Measurements from ENCODE around the gene SORCS2.

The SORCS2 gene

DNA sequence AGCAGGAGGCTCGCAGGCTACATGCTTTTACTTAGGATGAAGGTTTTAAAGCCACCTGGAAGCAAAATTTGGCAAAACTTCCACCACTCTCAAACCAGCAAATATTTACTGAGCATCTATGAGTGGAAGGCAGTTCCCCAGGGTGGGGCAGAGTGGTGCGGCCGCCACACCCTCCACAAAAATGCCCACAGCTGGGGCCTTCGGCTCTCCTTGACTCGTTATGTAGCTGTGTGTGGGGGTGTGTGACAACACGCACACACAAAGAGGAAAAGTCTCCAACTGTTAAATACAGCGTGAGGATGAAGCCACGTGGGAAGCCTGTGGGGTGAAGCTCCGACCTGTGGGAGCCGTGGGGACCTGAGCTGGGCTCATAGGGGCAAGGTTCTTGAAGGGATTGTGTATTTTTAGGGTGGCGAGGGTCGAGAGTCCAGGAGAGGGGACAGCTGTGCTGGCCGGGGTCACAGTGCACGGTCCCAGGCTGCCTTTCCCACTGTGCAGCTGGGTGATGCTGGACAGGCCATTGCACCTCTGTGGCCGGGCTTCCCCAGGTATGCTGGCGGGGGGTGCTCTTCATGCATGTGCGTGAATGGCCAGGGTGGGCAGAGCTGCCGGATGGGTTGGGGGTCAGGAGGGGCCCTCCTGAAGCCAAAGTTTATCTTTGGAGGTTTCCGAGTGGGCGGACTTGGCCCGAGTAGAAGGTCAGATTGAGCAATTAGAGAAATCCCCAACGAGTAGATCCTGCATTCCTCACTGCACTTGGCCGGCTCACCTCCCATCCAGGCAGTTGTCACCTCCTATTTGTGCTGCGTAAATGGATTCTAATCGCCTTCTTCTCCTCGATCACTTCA is 25.4 kb downstream of the SORCS2 start:
- DNase-seq (ENCODE audit: low read depth in 1 of 2, low spot score in 1 of 2), result no peak

DNA sequence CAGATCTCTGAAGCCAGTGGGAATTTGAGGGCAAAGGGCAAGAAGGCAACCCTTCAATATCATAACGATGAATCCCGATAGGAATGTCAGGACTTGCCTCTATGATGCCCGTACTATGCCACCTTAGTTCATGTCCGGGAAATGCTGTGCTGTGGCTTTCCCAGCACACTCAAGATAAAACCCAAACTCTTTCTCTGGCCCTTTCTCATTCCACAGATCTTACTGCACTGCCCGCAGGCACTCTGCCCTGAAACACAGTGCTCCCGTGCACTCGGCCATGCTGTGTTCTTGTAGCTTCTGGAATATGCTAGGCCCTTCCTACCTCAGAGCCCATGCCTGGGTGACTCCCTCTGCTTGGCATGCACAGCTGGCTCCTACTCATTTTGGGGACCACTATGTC is 26.3 kb downstream of the SORCS2 start:
- no peak for DNase-seq (ENCODE audit: low read depth in 1 of 2, low spot score in 1 of 2)

DNA sequence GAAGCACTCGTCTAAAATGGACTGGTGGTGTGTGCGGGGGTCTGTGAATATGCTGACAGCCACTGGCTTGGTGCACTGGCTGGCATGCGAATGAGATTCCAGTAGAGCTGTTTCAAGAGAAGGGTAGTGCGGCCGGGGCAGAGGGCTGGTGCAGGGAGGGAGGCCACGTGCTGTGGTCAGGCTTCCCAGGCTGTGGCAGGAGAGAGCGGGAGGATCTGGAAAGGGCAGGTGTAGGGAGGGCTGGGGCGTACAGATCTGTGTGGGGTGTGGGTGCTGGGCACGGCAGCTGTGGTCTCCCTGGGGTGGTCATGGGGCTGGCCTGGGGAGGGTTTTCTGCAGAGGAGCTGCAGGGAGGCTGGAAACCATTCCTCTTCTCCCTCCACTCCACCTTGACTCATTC is 30.2 kb downstream of the SORCS2 start:
- DNase-seq (ENCODE audit: low read depth in 1 of 2, low spot score in 1 of 2), result no peak

DNA sequence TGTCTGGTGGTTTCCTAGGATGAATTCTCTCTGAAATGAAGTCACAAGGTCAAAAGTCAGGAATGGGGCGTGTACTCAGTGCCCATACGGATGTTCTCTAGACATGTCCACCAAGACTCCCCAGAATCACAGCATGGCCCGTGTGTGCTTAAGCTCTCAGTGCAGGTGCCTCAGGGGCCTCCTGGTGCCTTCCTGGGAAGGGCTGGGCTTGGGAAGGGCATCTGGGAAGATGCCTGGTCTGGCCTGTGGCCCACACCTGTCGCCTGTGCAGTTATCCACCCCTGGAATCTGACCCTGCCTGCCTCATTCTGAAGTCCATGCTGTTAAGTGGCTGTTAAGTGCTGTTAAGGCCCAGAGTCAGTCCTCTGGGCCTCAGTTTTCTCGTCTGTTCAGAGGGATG is 31.2 kb downstream of the SORCS2 start:
- DNase-seq (ENCODE audit: low read depth in 1 of 2, low spot score in 1 of 2), result no peak

DNA sequence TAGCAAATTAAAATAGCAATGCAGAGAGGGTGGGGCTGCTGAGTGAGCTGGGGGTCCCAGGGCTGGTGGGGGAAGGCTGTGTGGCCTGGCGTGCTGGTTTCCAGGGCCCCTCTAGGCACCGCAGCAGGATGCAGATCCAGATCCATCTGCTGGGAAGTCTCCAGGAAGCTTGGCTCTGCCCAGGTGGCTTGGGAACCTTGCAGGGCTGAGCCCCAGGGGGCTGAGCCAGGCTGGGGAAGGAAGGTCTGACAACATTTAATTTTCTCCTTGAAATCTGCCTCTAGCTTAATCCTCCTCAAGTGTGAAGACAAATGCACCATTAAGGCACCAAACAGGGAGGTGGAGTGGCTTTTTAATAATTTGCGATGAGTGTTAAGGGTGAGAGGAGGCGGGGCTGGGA is 31.7 kb downstream of the SORCS2 start:
- DNase-seq (ENCODE audit: low read depth in 1 of 2, low spot score in 1 of 2), result no peak

DNA sequence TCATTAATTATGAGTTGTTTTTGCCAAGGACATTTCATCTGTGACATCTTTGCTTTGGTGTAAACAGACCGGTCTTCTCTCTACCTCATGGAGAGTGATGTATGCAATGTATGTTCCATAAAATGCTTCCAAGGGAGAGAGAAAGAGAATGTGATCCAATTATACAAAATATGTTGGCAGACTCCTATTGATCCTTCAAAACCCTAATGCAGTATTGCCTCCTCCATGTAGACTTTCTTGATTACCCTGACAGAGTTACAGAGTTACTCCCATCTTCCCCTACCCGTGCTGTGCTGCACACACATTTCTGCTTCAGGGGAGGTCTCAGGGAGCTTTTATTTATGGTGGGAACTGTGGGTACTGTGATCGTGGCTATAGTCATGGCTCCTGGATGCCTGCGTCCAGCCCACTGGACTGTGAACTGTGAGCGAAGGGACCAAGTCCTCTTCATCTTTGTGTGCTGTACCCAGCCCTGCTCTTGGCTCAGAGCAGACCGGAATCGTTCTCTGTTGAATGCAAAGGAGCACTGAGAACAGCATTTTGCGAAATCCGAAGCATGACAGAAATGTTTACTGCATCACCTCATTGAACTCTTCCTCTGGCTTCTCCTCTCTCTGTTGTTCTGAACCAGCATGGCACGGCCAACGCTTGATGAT is 32.7 kb downstream of the SORCS2 start:
- no peak for DNase-seq (ENCODE audit: low read depth in 1 of 2, low spot score in 1 of 2)

DNA sequence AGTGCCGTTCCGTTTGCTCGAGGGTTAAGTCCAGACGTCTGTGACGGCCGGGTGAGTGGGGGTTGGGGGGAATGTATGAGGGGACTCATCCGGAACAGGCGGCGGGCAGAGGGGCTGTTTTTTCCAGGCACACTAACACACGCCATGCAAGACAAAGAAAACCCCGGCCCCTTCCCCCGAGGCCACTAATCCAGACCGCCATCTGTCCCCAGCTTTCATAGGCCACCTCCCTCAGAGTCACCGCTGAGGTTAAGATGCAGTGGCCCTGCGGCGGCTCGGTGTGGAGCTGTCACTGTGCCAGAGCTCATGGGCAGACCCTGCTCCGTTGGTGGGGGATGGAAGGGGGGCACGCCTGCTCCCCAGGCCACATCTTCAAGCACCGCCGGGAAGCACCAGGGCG is 34.1 kb downstream of the SORCS2 start:
- no peak for DNase-seq (ENCODE audit: low read depth in 1 of 2, low spot score in 1 of 2)

DNA sequence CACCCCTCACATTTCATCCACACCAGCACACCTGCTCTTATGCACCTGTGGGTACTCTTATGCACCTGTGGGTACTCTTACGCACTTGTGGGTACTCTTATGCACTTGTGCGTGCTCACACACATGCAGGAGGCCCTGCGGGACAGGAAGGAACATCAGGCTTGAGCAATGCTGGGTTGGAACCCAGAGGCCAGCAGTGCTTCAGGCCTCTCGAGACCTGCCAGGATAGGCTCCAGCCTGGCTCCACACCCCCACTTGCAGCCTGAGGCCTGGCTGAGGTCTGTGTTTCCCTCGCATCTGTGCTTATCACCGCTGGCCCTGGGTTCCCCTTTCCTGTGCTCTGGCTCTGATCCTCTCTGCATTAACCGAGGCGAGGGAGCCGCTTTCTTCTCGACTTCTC is 34.7 kb downstream of the SORCS2 start:
- no peak for DNase-seq (ENCODE audit: low read depth in 1 of 2, low spot score in 1 of 2)

DNA sequence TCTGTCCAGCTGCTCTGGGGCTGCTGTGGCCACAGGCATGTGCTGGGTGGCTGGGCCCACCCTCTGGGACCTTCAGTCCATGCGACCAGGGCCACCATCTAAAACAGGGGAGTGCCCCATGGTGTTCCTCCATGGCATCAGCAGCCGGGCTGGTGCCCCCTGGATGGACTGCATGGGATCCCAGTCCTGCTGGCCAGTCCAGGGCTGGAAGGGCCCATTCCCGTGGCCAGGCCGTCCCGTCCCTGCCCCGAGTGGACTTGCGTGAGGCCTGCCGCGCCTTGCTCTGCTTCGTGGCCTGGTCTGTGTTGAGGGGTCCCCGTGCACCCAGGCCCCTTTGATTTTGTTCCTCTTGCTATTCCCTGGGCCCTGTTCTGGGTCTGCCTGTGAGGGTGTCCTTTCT is 36.4 kb downstream of the SORCS2 start:
- DNase-seq (ENCODE audit: low read depth in 1 of 2, low spot score in 1 of 2), result no peak

DNA sequence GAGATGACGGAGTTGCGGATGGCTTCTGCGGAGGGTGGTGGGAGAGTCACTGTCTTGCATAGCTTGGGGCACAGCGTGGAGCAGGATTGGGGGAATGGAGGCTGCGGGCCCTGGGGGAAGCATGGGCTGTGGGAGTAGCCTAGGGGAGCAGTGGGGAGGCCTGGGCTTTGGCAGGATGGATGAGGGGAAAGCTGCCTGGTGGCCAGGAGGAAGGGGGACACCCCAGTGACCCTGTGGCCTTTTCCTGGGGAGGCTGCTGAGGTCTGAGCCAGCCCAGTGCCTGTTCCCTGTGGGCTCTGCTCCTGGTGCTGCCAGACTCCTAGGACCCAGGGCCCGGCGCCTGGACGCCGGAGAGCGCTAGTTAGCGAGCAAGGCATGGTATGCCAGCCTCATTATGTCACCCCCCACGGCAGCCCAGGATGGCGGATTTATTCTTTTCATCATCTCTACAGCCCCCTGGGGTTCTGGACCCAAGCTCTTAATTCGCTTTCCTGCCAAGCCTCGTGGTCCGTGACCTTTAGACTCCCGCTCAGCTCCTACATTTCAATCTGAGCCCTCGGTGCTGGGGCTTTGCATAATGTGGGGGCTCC is 39.8 kb downstream of the SORCS2 start:
- DNase-seq (ENCODE audit: low read depth in 1 of 2, low spot score in 1 of 2), result no peak

DNA sequence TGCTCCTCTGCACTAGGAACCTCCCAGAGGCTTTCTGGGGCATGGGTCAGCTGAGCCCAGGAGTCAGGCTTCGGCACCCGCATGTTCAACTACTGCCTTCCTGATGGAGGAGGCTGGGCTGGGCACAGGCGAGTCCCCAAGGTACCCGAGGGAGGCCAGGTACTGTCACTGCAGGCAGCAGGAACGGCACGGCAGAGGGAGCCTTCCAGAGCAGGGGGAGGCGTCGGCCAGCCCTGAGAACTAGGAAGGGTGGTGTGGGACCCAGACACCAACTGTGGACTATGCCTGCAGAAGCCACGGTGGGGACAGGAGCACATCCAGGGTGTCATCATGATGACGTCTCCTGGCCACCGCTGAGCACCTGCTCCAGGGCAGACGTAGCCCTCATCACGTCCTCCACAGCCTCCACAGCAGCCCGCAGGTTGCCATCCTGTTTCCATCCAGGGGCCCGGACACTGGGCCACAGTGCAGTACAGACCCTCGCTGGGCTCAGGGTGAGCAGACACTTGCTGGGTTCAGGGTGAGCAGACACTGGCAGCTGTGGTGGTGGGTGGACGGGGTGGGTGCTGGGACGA is 40.8 kb downstream of the SORCS2 start:
- DNase-seq (ENCODE audit: low read depth in 1 of 2, low spot score in 1 of 2), result no peak

DNA sequence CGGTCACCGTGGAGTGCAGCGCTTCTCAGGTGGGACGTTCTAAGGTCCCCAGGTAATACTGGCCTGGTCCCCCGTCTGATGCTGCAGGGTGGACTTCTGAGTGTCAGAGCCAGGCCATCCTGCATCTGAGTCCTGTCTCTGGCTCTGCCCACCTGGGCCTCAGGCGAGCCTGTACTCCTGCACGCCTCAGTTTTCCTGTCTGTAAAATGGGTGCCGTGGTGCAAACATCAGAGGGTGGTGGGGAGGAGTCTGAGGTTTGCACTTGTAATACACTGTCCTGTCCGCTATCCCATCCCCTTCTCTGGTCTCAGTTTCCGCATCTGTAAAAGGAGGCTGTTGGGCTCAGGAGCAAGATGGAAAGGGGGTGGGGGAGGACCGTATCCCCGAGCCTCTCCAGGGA is 41.3 kb downstream of the SORCS2 start:
- no peak for DNase-seq (ENCODE audit: low read depth in 1 of 2, low spot score in 1 of 2)

DNA sequence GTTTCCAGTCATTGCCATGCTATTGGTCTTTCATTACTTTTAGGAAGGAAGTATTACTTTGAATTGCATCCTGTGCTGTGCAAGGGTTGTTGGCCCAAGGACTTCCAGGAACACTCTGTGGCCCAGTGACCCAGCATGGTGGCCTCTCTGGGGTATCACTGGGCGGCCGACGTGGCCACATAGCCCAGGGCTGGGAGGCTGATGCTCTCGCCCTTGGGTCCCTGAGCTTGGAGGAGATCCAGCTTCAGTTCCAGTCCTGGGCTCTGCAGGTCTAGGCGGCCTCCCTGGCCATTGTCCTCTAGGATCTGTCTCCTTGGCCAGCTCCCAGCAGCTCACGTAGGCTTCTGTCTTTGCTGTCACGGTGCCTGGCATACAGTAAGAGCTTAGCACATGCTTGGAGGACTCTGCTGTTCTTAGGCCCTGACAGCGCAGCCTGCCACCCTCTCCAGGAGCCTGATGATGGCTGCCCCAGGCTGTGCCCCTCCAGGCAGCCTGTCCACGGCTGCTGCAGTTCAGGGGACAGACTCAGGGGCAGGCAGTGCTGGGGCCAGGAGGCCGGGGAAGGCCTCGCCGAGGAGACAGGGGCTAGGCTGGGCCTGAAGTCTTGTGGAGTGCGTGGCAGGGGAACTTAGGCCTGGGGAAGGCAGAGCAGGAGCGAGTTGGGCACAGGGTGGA is 42.2 kb downstream of the SORCS2 start:
- no peak for DNase-seq (ENCODE audit: low read depth in 1 of 2, low spot score in 1 of 2)

DNA sequence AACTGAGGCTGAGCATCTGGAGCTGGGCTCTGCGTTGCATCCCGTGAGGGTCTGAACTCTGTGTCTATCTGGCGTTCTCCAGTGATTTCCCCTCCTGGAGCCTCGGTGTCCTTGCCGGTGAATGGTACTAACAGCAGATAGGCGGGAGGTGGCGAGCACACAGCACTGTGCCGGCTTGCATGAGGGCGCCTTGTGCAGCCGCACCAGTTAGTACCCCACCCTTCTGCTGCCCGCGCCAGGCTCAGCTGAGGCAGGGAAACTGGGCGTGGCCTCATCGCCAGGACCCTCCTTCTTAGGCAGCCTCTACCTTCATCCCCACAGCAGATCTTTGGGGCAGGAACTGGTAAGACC is 42.7 kb downstream of the SORCS2 start:
- no peak for DNase-seq (ENCODE audit: low read depth in 1 of 2, low spot score in 1 of 2)

DNA sequence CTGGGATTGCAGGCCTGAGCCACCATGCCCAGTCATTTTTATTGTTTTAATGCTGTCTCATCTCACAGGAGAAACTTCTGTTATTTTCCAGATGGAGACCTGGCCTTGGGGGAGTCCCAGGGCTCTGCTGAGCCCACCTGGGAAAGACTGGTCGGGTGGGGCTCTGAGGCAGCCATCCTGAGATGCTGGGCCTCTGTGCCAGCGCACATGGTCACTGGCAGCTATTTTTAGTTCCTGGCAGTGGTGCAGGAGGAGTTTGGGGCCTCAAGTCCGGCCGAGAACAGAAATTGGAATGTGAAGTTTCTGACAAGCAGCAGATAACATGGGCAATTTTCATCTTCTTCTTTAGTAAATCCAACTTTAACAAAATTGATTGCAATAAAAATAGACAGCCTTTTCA is 44.5 kb downstream of the SORCS2 start:
- no peak for DNase-seq (ENCODE audit: low read depth in 1 of 2, low spot score in 1 of 2)

DNA sequence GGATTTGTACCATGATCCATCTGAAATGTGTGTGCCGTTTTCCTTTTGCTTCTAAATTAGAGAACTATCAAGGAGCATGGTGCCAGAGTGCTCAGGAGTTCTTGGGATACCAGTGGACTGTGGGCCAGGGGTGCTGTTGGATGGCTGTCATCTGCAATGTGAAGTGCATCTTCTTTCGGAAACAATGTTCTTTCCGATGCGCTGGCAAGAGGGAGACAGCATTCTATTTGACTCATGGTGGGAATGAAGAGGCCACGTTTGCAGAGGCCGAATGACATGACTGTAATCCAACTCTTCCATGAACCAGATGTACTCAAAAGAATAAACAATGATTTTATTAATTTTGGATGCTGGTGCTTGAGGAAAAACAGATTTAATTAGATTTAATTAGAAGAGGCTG is 45.5 kb downstream of the SORCS2 start:
- DNase-seq (ENCODE audit: low read depth in 1 of 2, low spot score in 1 of 2), result no peak

DNA sequence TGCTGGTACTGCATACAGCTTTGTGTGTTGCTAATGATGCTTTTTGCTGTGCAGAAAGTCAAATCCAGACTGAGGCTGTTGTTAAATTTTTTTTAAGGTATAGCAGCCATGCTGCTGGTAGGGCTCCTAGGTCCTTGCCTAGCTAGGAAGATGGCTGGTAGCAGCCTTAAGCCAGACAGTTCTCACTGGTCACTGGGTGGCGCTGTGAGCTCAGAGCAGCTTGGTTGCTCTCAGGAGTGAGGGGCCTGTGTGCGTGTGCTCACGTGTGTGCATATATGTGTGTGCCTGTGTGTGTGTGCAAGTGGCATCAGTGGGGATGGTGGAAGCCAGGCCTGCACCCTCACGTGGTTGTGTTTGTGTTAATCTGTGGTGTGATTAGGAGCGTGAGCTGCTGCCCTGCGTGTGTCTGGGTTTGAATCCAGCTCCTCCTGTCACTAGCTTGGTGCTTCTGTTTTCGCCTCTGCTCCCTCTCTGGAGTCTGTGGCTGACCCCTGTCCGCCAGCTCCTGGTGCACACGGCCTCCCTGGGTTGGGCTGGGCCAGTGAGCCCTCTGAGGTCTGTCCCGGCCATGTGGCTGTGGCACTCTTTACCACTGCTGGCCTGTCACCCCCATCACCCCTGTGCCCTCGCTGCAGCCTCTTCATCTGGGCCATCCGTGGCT is 46.1 kb downstream of the SORCS2 start:
- no peak for DNase-seq (ENCODE audit: low read depth in 1 of 2, low spot score in 1 of 2)

DNA sequence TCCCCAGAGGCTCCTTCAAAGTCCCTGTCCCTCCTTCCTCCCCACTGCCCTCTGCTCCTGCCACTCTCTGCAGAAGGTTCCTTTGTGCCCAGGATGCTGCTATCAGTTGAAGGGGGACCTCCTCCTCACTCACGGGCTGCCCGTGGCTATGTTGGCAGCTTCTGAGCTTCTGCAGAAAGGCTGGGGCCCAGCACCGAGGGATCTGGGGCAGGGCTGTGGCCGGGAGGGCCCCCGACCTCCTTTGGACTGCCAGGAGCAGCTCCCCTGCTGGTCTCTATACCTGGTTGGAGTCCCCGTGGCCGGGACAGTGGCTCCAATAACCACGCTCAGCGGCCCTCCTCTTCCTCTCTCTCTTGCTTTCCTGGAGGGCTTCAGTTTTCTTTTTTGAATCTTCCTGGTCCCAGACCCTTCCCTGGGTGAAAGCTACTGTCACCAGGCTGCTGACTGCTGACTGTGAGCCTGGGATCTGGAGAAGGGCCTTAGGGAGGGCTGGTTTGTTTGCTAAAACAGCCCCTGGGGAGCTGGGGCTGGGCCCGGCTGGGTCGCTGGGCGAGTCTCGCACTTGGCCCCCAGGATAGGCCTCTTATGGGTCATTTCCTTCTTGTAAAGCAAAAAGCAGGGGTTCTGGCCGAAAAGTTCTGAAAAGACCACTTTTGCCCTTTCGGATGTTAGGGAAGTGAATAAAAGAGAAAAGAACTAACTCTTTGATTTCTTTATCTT is 46.9 kb downstream of the SORCS2 start:
- no peak for DNase-seq (ENCODE audit: low read depth in 1 of 2, low spot score in 1 of 2)

DNA sequence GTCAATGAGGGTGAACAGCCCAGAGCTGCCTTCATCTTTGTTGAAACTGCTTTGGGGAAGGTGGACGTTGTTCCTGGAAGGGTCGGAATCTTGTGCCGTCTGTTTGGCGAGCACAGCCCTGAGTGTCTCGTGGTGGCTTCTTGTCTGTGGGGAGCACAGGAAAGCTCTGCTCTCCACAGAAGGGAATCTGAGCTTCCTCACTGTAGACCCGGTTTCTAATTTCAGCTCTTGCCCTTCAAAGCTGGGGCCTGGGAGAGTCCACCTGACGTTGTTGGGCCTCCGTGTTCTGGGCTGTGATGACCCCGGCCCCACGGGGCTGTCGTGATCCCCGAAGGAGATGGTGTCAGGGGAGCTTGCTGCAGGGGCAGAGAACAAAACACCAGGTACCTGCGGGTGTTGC is 47.5 kb downstream of the SORCS2 start:
- DNase-seq (ENCODE audit: low read depth in 1 of 2, low spot score in 1 of 2), result no peak

DNA sequence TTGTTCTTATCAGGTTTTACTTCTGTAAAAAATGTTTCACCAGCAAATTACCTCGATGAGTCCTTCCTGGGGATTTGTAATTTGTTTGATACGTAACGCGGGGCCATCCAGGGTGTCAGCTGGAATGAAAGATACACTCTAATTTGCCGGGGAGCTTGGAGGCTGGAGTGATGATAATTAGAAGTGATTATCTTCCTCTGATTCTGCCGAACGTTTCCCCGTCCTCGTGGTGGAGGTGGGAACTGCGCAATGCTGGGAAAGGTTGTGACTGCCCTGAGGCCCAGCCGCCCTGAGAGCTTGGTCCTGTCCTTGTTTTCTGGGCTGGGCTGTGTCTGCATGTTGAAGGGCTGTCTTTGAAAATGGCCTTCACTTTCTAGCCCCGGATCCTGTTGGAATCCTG is 48.0 kb downstream of the SORCS2 start:
- no peak for DNase-seq (ENCODE audit: low read depth in 1 of 2, low spot score in 1 of 2)
